PC-9 (cell line): ENCODE data around the gene CDC27.

Experiments
- EZH2 ChIP-seq: fragments of 200-600 bp; sonication (generic); IDR thresholded peaks from 2 replicates; pipeline ENCODE4 v1.8.0; 2017; ENCODE audit warnings: antibody characterized with exemption, low read depth
- TF ChIP-seq, protein P1 (sequence below): fragments of 200-600 bp; sonication (generic); conservative IDR thresholded peaks from 2 replicates; pipeline ENCODE4 v1.6.1; 2017; ENCODE audit warnings: mixed run types, antibody characterized with exemption, mild to moderate bottlenecking, moderate library complexity

- TF ChIP-seq, protein P1, sequence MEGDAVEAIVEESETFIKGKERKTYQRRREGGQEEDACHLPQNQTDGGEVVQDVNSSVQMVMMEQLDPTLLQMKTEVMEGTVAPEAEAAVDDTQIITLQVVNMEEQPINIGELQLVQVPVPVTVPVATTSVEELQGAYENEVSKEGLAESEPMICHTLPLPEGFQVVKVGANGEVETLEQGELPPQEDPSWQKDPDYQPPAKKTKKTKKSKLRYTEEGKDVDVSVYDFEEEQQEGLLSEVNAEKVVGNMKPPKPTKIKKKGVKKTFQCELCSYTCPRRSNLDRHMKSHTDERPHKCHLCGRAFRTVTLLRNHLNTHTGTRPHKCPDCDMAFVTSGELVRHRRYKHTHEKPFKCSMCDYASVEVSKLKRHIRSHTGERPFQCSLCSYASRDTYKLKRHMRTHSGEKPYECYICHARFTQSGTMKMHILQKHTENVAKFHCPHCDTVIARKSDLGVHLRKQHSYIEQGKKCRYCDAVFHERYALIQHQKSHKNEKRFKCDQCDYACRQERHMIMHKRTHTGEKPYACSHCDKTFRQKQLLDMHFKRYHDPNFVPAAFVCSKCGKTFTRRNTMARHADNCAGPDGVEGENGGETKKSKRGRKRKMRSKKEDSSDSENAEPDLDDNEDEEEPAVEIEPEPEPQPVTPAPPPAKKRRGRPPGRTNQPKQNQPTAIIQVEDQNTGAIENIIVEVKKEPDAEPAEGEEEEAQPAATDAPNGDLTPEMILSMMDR, result no peak
- TF ChIP-seq EZH2, result no peak
These were observed 11.2 kb upstream of the CDC27 start for GRCh38 chr17:47200325-47200664.
